Mucosa of descending colon (tissue), 3 donors: Measurements from ENCODE around the gene MEX3B. TPM values are rescaled to one million over a fixed set of nuclear protein-coding genes. Genes with fewer than 3 reads are reported as not detected.
"Not testable (repeated sequence)": the region's sequence is repeated elsewhere in the genome, so short reads cannot be mapped to it uniquely, and the experiment has no call there.

ENCODE experiments used
- ATAC-seq: fragments of 200-7000 bp; cut with Tn5 transposase; one replicate; pipeline ENCODE4 v1.9.1; 2020; ENCODE audit warnings: mild to moderate bottlenecking, moderate library complexity
- DNase-seq, 3 donors: peaks; one replicate each; pipeline ENCODE4 v3.0.0-alpha.2; 2020
- H3K36me3 ChIP-seq: fragments of 200-600 bp; one replicate; pipeline ENCODE4 v1.8.0; 2021; ENCODE audit warnings: low read depth, mild to moderate bottlenecking
- H3K4me1 ChIP-seq: fragments of 200-600 bp; one replicate; pipeline ENCODE4 v1.8.0; 2021; ENCODE audit warnings: low read depth, mild to moderate bottlenecking
- H3K4me3 ChIP-seq: fragments of 200-600 bp; one replicate; pipeline ENCODE4 v1.8.0; 2021; ENCODE audit warnings: mild to moderate bottlenecking
- H3K9me3 ChIP-seq: fragments of 200-600 bp; one replicate; pipeline ENCODE4 v1.8.0; 2021; ENCODE audit warnings: mild to moderate bottlenecking
- CTCF ChIP-seq: fragments of 200-600 bp; IDR thresholded peaks from one replicate; pipeline ENCODE4 v1.8.0; 2022; ENCODE audit warnings: antibody characterized with exemption, mild to moderate bottlenecking
- intact Hi-C, 2 donors: fragments of 100-400 bp; cut with DNase I in 1 of 2; cut with micrococcal nuclease in 1 of 2; formaldehyde crosslinking; loops; one replicate each; pipeline versions ENCODE4 v1.11.0 to v1.11.1; 2022; cut with DNase I, micrococcal nuclease
- total RNA-seq, 3 donors: library from RNA; stranded (reverse); fragmentation: NEBNext Ultra II Directional in 2 of 3; extraction: Animal tissue kit (Norgen Biotek cat#: 25700) in 2 of 3; gene quantifications; one replicate each; pipeline versions ENCODE4 v1.2.1 to v1.2.4, GENCODE V29; 2021 to 2023
- donor health status: DM: no; HTN: no; CAD: no; lungs with moderate emphysema.
- donor health status: DM: no; HTN: no; CAD: no.
- donor health status: DM: no; HTN: yes; CAD: no.

Gene MEX3B
- total RNA-seq, 3 donors from 2014 or later, result 0.29 to 5.5 (median 1.1) TPM

- DNase-seq, result no peak
- TF ChIP-seq CTCF, result no peak
These were observed 27.6 kb downstream of the MEX3B start for GRCh38 chr15:82018201-82018600.

GRCh38 chr15:82017656-82018055, 28.2 kb downstream of the MEX3B start:
- no peak for TF ChIP-seq CTCF
- Histone ChIP-seq H3K4me1 (no peaks in the 10 kb centered on the region), H3K9me3 (no peaks in the 10 kb centered on the region), H3K4me3 (no peak overlapping the region), H3K36me3 (no peaks in the 10 kb centered on the region)
- no peak for ATAC-seq
- intact Hi-C loops, result no loop called here
- DNase-seq, result no peak

More at GRCh38 chr15:82018201-82018600, 27.6 kb downstream of the MEX3B start:
- Histone ChIP-seq H3K4me1 (no peaks in the 10 kb centered on the region), H3K36me3 (no peaks in the 10 kb centered on the region), H3K4me3 (no peak overlapping the region), H3K9me3 (no peaks in the 10 kb centered on the region)
- no peak for ATAC-seq
- intact Hi-C loops, result no loop called here

- TF ChIP-seq CTCF, result no peak
- DNase-seq (no peak), ATAC-seq (no peak)
- Histone ChIP-seq H3K4me3 (no peak overlapping the region), H3K4me1 (no peaks in the 10 kb centered on the region), H3K36me3 (no peaks in the 10 kb centered on the region), H3K9me3 (no peaks in the 10 kb centered on the region)
- intact Hi-C loops, result no loop called here
These were observed 30.8 kb downstream of the MEX3B start for GRCh38 chr15:82014989-82015388.

- H3K36me3 ChIP-seq, result no peaks in the 10 kb centered on the region
- intact Hi-C loops, result no loop called here
- no peak for ATAC-seq
- TF ChIP-seq CTCF, result no peak
- H3K4me1 ChIP-seq, result no peaks in the 10 kb centered on the region
- no peak overlapping the region for H3K4me3 ChIP-seq
- no peaks in the 10 kb centered on the region for H3K9me3 ChIP-seq
- DNase-seq, result no peak
These were observed 32.9 kb downstream of the MEX3B start for GRCh38 chr15:82012908-82013307.

- Histone ChIP-seq H3K4me1 (no peaks in the 10 kb centered on the region), H3K4me3 (no peak overlapping the region), H3K9me3 (no peaks in the 10 kb centered on the region), H3K36me3 (no peaks in the 10 kb centered on the region)
- intact Hi-C loops, result no loop called here
- no peak for TF ChIP-seq CTCF
- DNase-seq (no peak), ATAC-seq (no peak)
These were observed 40.6 kb downstream of the MEX3B start for GRCh38 chr15:82005239-82005638.

GRCh38 chr15:82003916-82004315, 41.9 kb downstream of the MEX3B start:
- H3K4me1 ChIP-seq, result no peaks in the 10 kb centered on the region
- intact Hi-C loops, result no loop called here
- no peaks in the 10 kb centered on the region for H3K36me3 ChIP-seq
- ATAC-seq (no peak), DNase-seq (no peak)
- no peak overlapping the region for H3K4me3 ChIP-seq
- H3K9me3 ChIP-seq, result no peaks in the 10 kb centered on the region
- TF ChIP-seq CTCF, result no peak

- intact Hi-C loops, ATAC-seq, H3K36me3 ChIP-seq, H3K4me1 ChIP-seq, DNase-seq, H3K4me3 ChIP-seq: not testable (repeated sequence)
- peaks cover 11% of the 10 kb centered on the region for H3K9me3 ChIP-seq
These were observed 50.7 kb downstream of the MEX3B start for GRCh38 chr15:81995081-81995480.
